NAMALWA (cell line): ENCODE data around the gene PACS1.
"Not testable (repeated sequence)": the region's sequence is repeated elsewhere in the genome, so short reads cannot be mapped to it uniquely, and the experiment has no call there.

Experiments
- DNase-seq: peaks from one replicate; pipeline ENCODE4 v3.0.0-alpha.2; 2015; ENCODE audit warnings: low spot score

PACS1 gene

GRCh38 chr11:66076561-66076960, 6.5 kb downstream of the PACS1 start:
- DNase-seq, result no peak

GRCh38 chr11:66077927-66078326, 7.9 kb downstream of the PACS1 start:
- DNase-seq, result no peak

GRCh38 chr11:66078949-66079348, 8.9 kb downstream of the PACS1 start:
- DNase-seq, result not testable (repeated sequence)

GRCh38 chr11:66080055-66080817, 10.2 kb downstream of the PACS1 start:
- DNase-seq, result peak; percentile 26

GRCh38 chr11:66081505-66081904, 11.4 kb downstream of the PACS1 start:
- peak; percentile 79 for DNase-seq

GRCh38 chr11:66082946-66083698, 13.1 kb downstream of the PACS1 start:
- DNase-seq, result no peak

GRCh38 chr11:66083767-66084166, 13.7 kb downstream of the PACS1 start:
- no peak for DNase-seq

GRCh38 chr11:66084821-66085475, 14.9 kb downstream of the PACS1 start:
- no peak for DNase-seq

- DNase-seq, result no peak
Observed at GRCh38 chr11:66087148-66087908, 17.3 kb downstream of the PACS1 start.

GRCh38 chr11:66089067-66089466, 19.0 kb downstream of the PACS1 start:
- DNase-seq, result no peak

GRCh38 chr11:66090288-66090687, 20.2 kb downstream of the PACS1 start:
- DNase-seq, result no peak

GRCh38 chr11:66092125-66092524, 22.1 kb downstream of the PACS1 start:
- DNase-seq, result not testable (repeated sequence)

- DNase-seq, result not testable (repeated sequence)
Observed at GRCh38 chr11:66099746-66100145, 29.7 kb downstream of the PACS1 start.

- DNase-seq, result peak; percentile 89
Observed at GRCh38 chr11:66100272-66101065, 30.4 kb downstream of the PACS1 start.

- DNase-seq, result no peak
Observed at GRCh38 chr11:66101066-66101464, 31.0 kb downstream of the PACS1 start.

GRCh38 chr11:66104057-66104638, 34.1 kb downstream of the PACS1 start:
- DNase-seq, result no peak

- DNase-seq, result no peak
Observed at GRCh38 chr11:66106786-66107599, 36.9 kb downstream of the PACS1 start.

GRCh38 chr11:66107600-66108510, 37.8 kb downstream of the PACS1 start:
- no peak for DNase-seq

- no peak for DNase-seq
Observed at GRCh38 chr11:66109294-66109693, 39.2 kb downstream of the PACS1 start.
